ENCODE measurements around the gene TTC8.

The TTC8 gene

DNA sequence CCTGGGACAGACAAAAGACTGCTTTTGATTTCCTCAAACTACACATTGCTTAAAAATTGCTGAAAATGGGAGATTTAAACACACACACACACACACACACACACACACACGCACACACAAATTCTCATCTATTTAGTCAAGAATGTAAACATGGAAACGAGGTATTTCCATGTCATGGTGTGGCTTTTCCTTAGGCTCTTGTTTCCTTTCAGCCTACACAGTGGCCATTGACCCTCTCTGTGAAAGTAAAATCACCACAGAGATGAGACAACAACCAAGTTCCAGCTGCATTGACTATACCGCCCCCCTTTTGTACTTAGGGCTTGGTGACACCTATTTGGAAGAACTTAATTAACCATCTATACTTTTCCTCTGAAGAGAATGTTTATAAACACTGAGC lies 41.9 kb downstream of the TTC8 start:
- DNase-seq: no peak
- Mint-ChIP-seq H3K27ac (no peak overlapping the region), H3K27me3 (peaks cover 3% of the 10 kb centered on the region), H3K4me3 (no peak overlapping the region), H3K36me3 (no peaks in the 10 kb centered on the region), H3K9me3 (no peaks in the 10 kb centered on the region), H3K4me1 (no peaks in the 10 kb centered on the region)
- CTCF ChIA-PET: no interaction called here

DNA sequence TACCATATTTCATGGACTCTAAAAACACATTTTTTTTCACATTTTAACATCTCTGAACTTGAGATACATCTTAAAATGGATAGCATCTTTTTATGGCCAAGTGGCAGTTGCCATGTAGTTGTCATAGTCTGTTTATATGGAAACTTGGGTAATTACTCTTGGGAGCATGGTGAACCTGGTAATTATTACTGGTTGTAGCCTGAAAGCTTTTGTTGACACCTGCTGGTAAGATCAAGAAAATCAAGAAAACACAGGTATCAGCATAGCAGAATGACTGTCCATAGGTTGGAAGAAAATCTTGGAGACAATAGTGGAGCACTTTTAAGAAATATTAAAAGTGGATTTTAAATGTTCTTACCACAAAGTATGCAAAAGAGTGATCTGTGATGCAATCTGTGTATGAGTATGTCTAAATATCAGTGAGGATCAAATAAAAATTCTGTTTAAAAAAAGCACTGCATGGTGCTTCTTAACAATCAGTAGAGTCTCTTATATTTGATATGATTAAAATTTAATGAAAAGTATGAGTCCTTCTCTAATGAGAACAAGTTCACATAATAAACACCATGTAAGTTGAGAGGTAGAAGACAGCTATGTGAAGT lies 44.2 kb downstream of the TTC8 start:
- no peak overlapping the region for H3K4me3 Mint-ChIP-seq
- no peak overlapping the region for H3K27ac Mint-ChIP-seq
- H3K9me3 Mint-ChIP-seq: no peaks in the 10 kb centered on the region
- no peaks in the 10 kb centered on the region for H3K4me1 Mint-ChIP-seq
- CTCF ChIA-PET: interaction anchor here (0.5 to 1.8 kb wide), 8 partner anchors 12 to 768 kb away, joined by 3 to 17 read pairs (median 3); no protein-coding TSS in a partner anchor
- DNase-seq: no peak
- peaks cover 3% of the 10 kb centered on the region for H3K27me3 Mint-ChIP-seq
- no peaks in the 10 kb centered on the region for H3K36me3 Mint-ChIP-seq

DNA sequence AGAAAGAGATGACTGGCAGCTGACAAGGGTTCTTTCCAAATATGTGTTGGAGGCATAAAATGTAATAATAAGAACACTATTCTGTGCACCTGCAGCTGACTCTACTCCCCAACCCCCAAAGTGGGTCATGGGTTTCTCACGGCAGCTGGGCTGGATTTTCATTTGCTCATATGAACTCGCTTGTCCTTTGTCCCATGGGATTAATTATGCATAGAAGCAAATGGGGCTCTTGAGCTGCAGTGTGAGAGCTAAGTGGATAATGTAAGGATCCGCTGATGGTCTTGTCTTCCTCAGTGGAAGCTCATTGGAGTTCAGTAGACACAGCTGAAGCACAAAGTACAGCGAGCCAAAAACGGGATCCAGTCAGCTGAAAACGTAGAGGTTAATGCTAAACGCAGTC lies 46.3 kb downstream of the TTC8 start:
- H3K36me3 Mint-ChIP-seq: no peaks in the 10 kb centered on the region
- no peaks in the 10 kb centered on the region for H3K27me3 Mint-ChIP-seq
- CTCF ChIA-PET: interaction anchor here (1.4 kb wide), 2 partner anchors 15 to 682 kb away, joined by 3 read pairs; no protein-coding TSS in a partner anchor
- no peak overlapping the region for H3K4me3 Mint-ChIP-seq
- H3K27ac Mint-ChIP-seq: no peak overlapping the region
- no peaks in the 10 kb centered on the region for H3K4me1 Mint-ChIP-seq
- no peak for DNase-seq
- H3K9me3 Mint-ChIP-seq: no peaks in the 10 kb centered on the region

GRCh38 chr14:88871429-88871828 lies 47.0 kb downstream of the TTC8 start:
- no peak for DNase-seq
- Mint-ChIP-seq H3K27ac (no peak overlapping the region), H3K27me3 (no peaks in the 10 kb centered on the region), H3K36me3 (no peaks in the 10 kb centered on the region), H3K9me3 (no peaks in the 10 kb centered on the region), H3K4me1 (no peaks in the 10 kb centered on the region), H3K4me3 (no peak overlapping the region)
- CTCF ChIA-PET: interaction anchor here (1.4 kb wide), 2 partner anchors 15 to 682 kb away, joined by 3 read pairs; no protein-coding TSS in a partner anchor

DNA sequence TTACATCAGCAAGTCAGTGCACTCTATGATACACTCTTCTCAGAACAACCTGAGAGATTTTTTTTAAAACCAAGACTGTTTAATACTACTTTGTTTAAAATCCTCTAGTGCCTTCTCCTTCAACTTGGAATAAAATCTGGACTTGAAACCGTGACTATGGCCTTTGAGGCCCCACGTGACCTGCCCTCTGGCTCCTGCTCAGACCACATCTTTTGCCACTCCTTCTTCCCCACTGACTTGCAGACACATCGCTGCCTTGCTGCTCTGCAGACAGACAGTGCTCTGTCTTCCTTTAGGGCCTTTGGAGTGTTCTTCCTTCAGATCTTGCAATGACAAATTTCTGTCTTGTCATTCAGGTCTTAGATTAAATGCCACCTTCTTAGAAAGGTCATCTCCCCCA lies 48.5 kb downstream of the TTC8 start:
- Mint-ChIP-seq H3K36me3 (no peaks in the 10 kb centered on the region), H3K27ac (no peak overlapping the region), H3K9me3 (no peaks in the 10 kb centered on the region), H3K4me3 (no peak overlapping the region), H3K27me3 (no peaks in the 10 kb centered on the region), H3K4me1 (no peaks in the 10 kb centered on the region)
- CTCF ChIA-PET: no interaction called here
- no peak for DNase-seq

GRCh38 chr14:88877192-88877591 lies 52.7 kb downstream of the TTC8 start:
- CTCF ChIA-PET: no interaction called here

GRCh38 chr14:88879022-88879421 lies 54.6 kb downstream of the TTC8 start:
- CTCF ChIA-PET: no interaction called here
- DNase-seq: no peak
- no peak overlapping the region for H3K27ac Mint-ChIP-seq
- no peaks in the 10 kb centered on the region for H3K4me1 Mint-ChIP-seq
- no peak overlapping the region for H3K4me3 Mint-ChIP-seq
- peaks cover 20% of the 10 kb centered on the region for H3K9me3 Mint-ChIP-seq
- H3K36me3 Mint-ChIP-seq: no peaks in the 10 kb centered on the region
- H3K27me3 Mint-ChIP-seq: no peaks in the 10 kb centered on the region

More at GRCh38 chr14:88877192-88877591, 52.7 kb downstream of the TTC8 start:
- DNase-seq: no peak
- Mint-ChIP-seq H3K4me1 (no peaks in the 10 kb centered on the region), H3K27ac (no peak overlapping the region), H3K36me3 (no peaks in the 10 kb centered on the region), H3K4me3 (no peak overlapping the region), H3K27me3 (no peaks in the 10 kb centered on the region), H3K9me3 (peaks cover 10% of the 10 kb centered on the region)

DNA sequence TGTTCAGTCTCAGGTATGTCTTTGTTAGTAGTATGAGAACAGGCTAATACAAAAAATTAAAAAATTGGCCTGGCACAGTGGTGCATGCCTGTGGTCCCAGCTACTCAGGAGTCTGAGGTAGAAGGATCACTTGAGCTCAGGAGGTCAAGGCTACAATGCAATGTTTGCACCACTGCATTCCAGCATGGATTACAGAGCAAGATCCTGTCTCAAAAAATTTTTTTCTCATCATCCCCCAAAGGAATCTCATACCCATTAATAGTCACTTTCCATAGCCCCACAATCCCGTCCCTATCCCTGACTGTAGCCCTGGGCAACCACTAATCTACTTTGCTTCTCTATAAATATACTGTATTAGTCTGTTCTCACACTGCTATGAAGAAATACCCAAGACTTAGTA lies 57.8 kb downstream of the TTC8 start:
- Mint-ChIP-seq H3K27ac (no peak overlapping the region), H3K4me3 (no peak overlapping the region), H3K9me3 (peaks cover 20% of the 10 kb centered on the region), H3K36me3 (no peaks in the 10 kb centered on the region), H3K4me1 (no peaks in the 10 kb centered on the region), H3K27me3 (no peaks in the 10 kb centered on the region)
- DNase-seq: no peak
- CTCF ChIA-PET: no interaction called here

- H3K27me3 Mint-ChIP-seq: peaks cover 14% of the 10 kb centered on the region
- H3K4me3 Mint-ChIP-seq: no peak overlapping the region
- no peak for DNase-seq
- H3K27ac Mint-ChIP-seq: no peak overlapping the region
- H3K9me3 Mint-ChIP-seq: no peaks in the 10 kb centered on the region
- CTCF ChIA-PET: no interaction called here
- no peaks in the 10 kb centered on the region for H3K36me3 Mint-ChIP-seq
- H3K4me1 Mint-ChIP-seq: no peaks in the 10 kb centered on the region
Measured at GRCh38 chr14:88895116-88895515, 70.7 kb downstream of the TTC8 start.

- CTCF ChIA-PET: no interaction called here
- no peak for DNase-seq
- no peak overlapping the region for H3K4me3 Mint-ChIP-seq
- no peak overlapping the region for H3K27ac Mint-ChIP-seq
- H3K9me3 Mint-ChIP-seq: no peaks in the 10 kb centered on the region
- no peaks in the 10 kb centered on the region for H3K4me1 Mint-ChIP-seq
- no peaks in the 10 kb centered on the region for H3K27me3 Mint-ChIP-seq
- H3K36me3 Mint-ChIP-seq: no peaks in the 10 kb centered on the region
Measured at GRCh38 chr14:88901189-88901588, 76.7 kb downstream of the TTC8 start.

- Mint-ChIP-seq H3K4me1 (no peaks in the 10 kb centered on the region), H3K27ac (no peak overlapping the region), H3K4me3 (no peak overlapping the region), H3K9me3 (no peaks in the 10 kb centered on the region), H3K27me3 (no peaks in the 10 kb centered on the region), H3K36me3 (no peaks in the 10 kb centered on the region)
- CTCF ChIA-PET: no interaction called here
- no peak for DNase-seq
Measured at GRCh38 chr14:88901991-88902390, 77.5 kb downstream of the TTC8 start.

GRCh38 chr14:88902850-88903249 lies 78.4 kb downstream of the TTC8 start:
- CTCF ChIA-PET: no interaction called here
- H3K4me1 Mint-ChIP-seq: no peaks in the 10 kb centered on the region

GRCh38 chr14:88904206-88904647 lies 79.8 kb downstream of the TTC8 start:
- Mint-ChIP-seq H3K4me1 (no peaks in the 10 kb centered on the region), H3K4me3 (no peak overlapping the region), H3K27ac (no peak overlapping the region), H3K36me3 (no peaks in the 10 kb centered on the region), H3K27me3 (no peaks in the 10 kb centered on the region), H3K9me3 (no peaks in the 10 kb centered on the region)
- no peak for DNase-seq
- CTCF ChIA-PET: interaction anchor here (0.9 kb wide), 1 partner anchor 57 kb away, joined by 4 read pairs; no protein-coding TSS in a partner anchor

More at GRCh38 chr14:88902850-88903249, 78.4 kb downstream of the TTC8 start:
- H3K27me3 Mint-ChIP-seq: no peaks in the 10 kb centered on the region
- H3K36me3 Mint-ChIP-seq: no peaks in the 10 kb centered on the region
- no peaks in the 10 kb centered on the region for H3K9me3 Mint-ChIP-seq
- DNase-seq: no peak
- no peak overlapping the region for H3K27ac Mint-ChIP-seq
- no peak overlapping the region for H3K4me3 Mint-ChIP-seq

DNA sequence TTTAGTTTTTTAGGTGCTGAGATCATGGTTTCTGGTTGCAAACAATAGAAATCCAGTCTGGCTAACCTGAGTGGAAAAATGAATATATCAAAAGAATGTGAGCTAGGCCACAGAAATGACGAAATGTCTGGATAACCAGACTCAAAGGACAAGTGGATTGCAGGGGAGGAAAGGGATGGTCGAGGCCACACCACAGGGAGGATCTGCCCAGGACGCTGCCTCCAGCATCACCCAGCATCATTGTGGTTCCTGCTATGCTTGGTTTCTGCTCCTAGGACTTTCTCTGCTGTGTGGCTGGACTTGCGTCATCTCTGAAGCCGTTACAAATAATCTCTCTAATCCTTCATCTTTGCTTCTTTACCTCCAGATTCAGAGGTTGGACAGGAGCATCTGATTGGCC lies 80.4 kb downstream of the TTC8 start:
- DNase-seq: no peak
- no peaks in the 10 kb centered on the region for H3K9me3 Mint-ChIP-seq
- H3K27me3 Mint-ChIP-seq: no peaks in the 10 kb centered on the region
- no peaks in the 10 kb centered on the region for H3K36me3 Mint-ChIP-seq
- CTCF ChIA-PET: interaction anchor here (0.9 kb wide), 1 partner anchor 56 kb away, joined by 4 read pairs; no protein-coding TSS in a partner anchor
- no peak overlapping the region for H3K27ac Mint-ChIP-seq
- H3K4me3 Mint-ChIP-seq: no peak overlapping the region
- no peaks in the 10 kb centered on the region for H3K4me1 Mint-ChIP-seq

GRCh38 chr14:88908216-88908615 lies 83.8 kb downstream of the TTC8 start:
- Mint-ChIP-seq H3K36me3 (no peaks in the 10 kb centered on the region), H3K9me3 (no peaks in the 10 kb centered on the region), H3K27me3 (no peaks in the 10 kb centered on the region), H3K27ac (no peak overlapping the region), H3K4me3 (no peak overlapping the region), H3K4me1 (no peaks in the 10 kb centered on the region)
- CTCF ChIA-PET: no interaction called here
- no peak for DNase-seq

All from activated naive CD4-positive, alpha-beta T cell treated with anti-CD3 and anti-CD28 coated beads, Interleukin-2, amount 10 ng/mL, durations not matched to agents 7 days and 5 days (primary cell).